PC-9 (cell line): ENCODE results near the gene GIMAP2.
"Not testable (repeated sequence)": the region's sequence is repeated elsewhere in the genome, so short reads cannot be mapped to it uniquely, and the experiment has no call there.

Experiments used
- CTCF ChIP-seq: fragments of 200-600 bp; sonication (generic); conservative IDR thresholded peaks from 2 replicates; pipeline ENCODE4 v1.6.1; 2017; ENCODE audit warnings: mixed run types, antibody characterized with exemption, mild to moderate bottlenecking, moderate library complexity
- EZH2 ChIP-seq: fragments of 200-600 bp; sonication (generic); IDR thresholded peaks from 2 replicates; pipeline ENCODE4 v1.8.0; 2017; ENCODE audit warnings: antibody characterized with exemption, low read depth

- TF ChIP-seq CTCF, EZH2: not testable (repeated sequence)
These were observed 13.5 kb upstream of the GIMAP2 start for GRCh38 chr7:150671798-150672585.
